ENCODE results near the gene HMGXB4.

GRCh38 chr22:35276019-35276418 is 18.7 kb downstream of the HMGXB4 start:
- TF ChIP-seq CTCF (IDR thresholded peaks at IDR 0.05; ENCODE audit: insufficient read depth, low read depth, low read length) = no peak
- no peak for TF ChIP-seq EZH2 (IDR thresholded peaks at IDR 0.05; ENCODE audit: insufficient read depth, low read length)
